Measurements from ENCODE around the gene CTDSPL. TPM values are rescaled to one million over a fixed set of nuclear protein-coding genes. Genes with fewer than 3 reads are reported as not detected.

Gene CTDSPL
- total and polyA plus RNA-seq, 2 experiments from 2014 or later, result 29.2 to 33.7 TPM

DNA sequence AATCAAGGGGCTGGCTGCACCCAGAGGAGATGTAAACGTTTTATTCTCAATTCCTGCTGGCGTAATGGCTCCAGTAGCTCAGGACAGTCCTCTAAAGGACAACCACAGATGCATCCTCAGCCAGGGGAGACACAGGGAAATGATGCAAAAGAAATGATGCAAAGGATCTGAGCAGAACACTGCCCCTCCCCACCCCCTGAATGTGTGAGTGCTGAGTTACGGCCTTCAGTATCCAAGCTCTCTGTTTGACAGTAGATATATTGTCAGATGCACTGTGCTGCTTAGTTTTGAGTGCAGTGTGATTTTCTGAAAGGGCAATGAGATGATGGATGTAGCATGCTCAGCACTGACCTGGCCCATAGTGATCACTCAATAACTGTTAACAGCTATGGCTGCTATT lies 41.4 kb upstream of the CTDSPL start:
- no peaks in the 10 kb centered on the region for H3K79me2 ChIP-seq
- H3K4me3 ChIP-seq, result no peak overlapping the region
- H3K9me2 ChIP-seq (replicated peaks; ENCODE audit: insufficient read depth), result no peaks in the 10 kb centered on the region
- H3K27ac ChIP-seq, result no peak overlapping the region
- WGBS (ENCODE audit: low lambda C conversion rate, missing lambda C conversion rate), result 80% methylated on average over 3 of the region's 3 CpGs
- no peak overlapping the region for H3K4me2 ChIP-seq
- no peak for TF ChIP-seq EZH2 (IDR thresholded peaks at IDR 0.05; ENCODE audit: borderline replicate concordance)
- TF ChIP-seq EZH2phosphoT487 (IDR thresholded peaks at IDR 0.05; ENCODE audit: low read depth, severe bottlenecking, unreplicated experiment), result no peak
- TF ChIP-seq, protein P1, sequence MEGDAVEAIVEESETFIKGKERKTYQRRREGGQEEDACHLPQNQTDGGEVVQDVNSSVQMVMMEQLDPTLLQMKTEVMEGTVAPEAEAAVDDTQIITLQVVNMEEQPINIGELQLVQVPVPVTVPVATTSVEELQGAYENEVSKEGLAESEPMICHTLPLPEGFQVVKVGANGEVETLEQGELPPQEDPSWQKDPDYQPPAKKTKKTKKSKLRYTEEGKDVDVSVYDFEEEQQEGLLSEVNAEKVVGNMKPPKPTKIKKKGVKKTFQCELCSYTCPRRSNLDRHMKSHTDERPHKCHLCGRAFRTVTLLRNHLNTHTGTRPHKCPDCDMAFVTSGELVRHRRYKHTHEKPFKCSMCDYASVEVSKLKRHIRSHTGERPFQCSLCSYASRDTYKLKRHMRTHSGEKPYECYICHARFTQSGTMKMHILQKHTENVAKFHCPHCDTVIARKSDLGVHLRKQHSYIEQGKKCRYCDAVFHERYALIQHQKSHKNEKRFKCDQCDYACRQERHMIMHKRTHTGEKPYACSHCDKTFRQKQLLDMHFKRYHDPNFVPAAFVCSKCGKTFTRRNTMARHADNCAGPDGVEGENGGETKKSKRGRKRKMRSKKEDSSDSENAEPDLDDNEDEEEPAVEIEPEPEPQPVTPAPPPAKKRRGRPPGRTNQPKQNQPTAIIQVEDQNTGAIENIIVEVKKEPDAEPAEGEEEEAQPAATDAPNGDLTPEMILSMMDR (IDR thresholded peaks at IDR 0.05; ENCODE audit: poor library complexity), result no peak
- H3K4me1 ChIP-seq (ENCODE audit: insufficient read depth), result no peaks in the 10 kb centered on the region
- H3K9me3 ChIP-seq (ENCODE audit: low read depth), result no peaks in the 10 kb centered on the region
- no peaks in the 10 kb centered on the region for H4K20me1 ChIP-seq (ENCODE audit: insufficient read depth, poor library complexity, severe bottlenecking)
- no peak for DNase-seq (ENCODE audit: low spot score)
- H2AFZ ChIP-seq, result no peak overlapping the region
- H3K27me3 ChIP-seq, result no peaks in the 10 kb centered on the region
- H3K36me3 ChIP-seq (replicated peaks; ENCODE audit: insufficient read depth, low read depth), result no peaks in the 10 kb centered on the region

DNA sequence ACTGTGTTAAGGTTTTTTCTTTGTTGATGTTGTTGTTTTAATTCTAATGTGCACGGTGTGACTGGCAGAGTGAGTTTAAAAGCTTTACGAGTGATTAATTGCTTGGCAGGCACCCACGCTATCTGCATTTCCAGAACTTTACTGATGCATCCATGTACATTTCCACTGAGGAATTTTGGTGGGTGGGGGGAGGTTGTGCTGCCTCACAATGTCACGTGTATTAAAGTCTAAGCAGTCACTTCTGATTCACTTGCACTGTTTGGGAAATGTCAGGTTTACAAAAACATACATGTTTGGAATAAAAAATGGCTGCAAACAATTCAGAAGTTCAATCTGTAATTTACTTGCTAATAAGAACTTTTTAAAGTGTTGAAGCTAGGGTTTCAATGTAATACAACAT lies 38.5 kb upstream of the CTDSPL start:
- Histone ChIP-seq H3K9me2 (replicated peaks; ENCODE audit: insufficient read depth) (no peaks in the 10 kb centered on the region), H3K9me3 (ENCODE audit: low read depth) (no peaks in the 10 kb centered on the region), H3K79me2 (no peaks in the 10 kb centered on the region), H3K4me3 (no peak overlapping the region), H3K4me2 (no peak overlapping the region), H3K36me3 (replicated peaks; ENCODE audit: insufficient read depth, low read depth) (no peaks in the 10 kb centered on the region), H2AFZ (no peak overlapping the region), H4K20me1 (ENCODE audit: insufficient read depth, poor library complexity, severe bottlenecking) (no peaks in the 10 kb centered on the region), H3K27me3 (no peaks in the 10 kb centered on the region), H3K27ac (no peak overlapping the region), H3K4me1 (ENCODE audit: insufficient read depth) (no peaks in the 10 kb centered on the region)
- no peak for DNase-seq (ENCODE audit: low spot score)
- WGBS (ENCODE audit: low lambda C conversion rate, missing lambda C conversion rate), result 84% methylated on average over 4 of the region's 4 CpGs
- no peak for TF ChIP-seq EZH2 (IDR thresholded peaks at IDR 0.05; ENCODE audit: borderline replicate concordance)
- TF ChIP-seq, protein P1 (IDR thresholded peaks at IDR 0.05; ENCODE audit: poor library complexity), result no peak
- no peak for TF ChIP-seq EZH2phosphoT487 (IDR thresholded peaks at IDR 0.05; ENCODE audit: low read depth, severe bottlenecking, unreplicated experiment)

DNA sequence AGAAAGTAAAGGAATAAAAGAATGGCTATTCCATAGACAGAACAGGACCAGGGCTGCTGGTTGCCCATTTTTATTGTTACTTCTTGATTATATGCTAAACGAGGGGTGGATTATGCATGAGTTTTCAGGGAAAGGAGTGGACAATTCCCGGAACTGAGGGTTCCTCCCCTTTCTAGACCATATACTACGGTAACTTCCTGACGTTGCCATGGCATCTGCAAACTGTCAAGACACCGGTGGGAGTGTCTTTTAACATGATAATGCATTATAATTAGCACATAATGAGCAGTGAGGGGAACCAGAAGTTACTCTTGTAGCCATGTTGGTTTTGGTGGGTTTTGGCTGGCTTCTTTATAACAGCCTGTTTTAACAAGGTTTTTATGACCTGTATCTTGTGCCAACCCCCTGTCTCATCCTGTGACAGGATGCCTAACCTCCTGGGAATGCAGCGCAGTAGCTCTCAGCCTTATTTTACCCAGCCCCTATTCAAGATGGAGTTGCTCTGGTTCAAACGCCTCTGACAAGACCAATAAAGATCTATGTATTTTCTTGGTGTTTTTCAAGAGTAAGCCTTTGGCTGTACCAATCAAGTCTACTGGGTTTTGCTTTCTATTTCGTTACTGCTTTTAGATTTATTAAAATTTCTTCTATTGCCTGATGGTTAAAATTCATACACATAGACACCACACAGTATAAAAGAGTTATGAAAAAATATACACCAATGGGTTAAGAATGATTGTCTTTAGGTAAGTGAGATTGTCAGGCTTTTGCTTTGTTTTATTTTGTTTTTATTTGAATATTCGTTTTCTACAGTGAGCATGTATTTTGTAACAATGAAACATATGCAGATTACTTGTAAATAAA lies 37.4 kb upstream of the CTDSPL start:
- Histone ChIP-seq H2AFZ (no peak overlapping the region), H3K4me3 (no peak overlapping the region), H3K79me2 (no peaks in the 10 kb centered on the region), H3K4me1 (ENCODE audit: insufficient read depth) (no peaks in the 10 kb centered on the region), H3K27me3 (no peaks in the 10 kb centered on the region), H3K9me2 (replicated peaks; ENCODE audit: insufficient read depth) (no peaks in the 10 kb centered on the region), H3K9me3 (ENCODE audit: low read depth) (no peaks in the 10 kb centered on the region), H4K20me1 (ENCODE audit: insufficient read depth, poor library complexity, severe bottlenecking) (no peaks in the 10 kb centered on the region), H3K36me3 (replicated peaks; ENCODE audit: insufficient read depth, low read depth) (no peaks in the 10 kb centered on the region), H3K4me2 (no peak overlapping the region), H3K27ac (no peak overlapping the region)
- WGBS (ENCODE audit: low lambda C conversion rate, missing lambda C conversion rate), result 85% methylated on average over 9 of the region's 9 CpGs
- TF ChIP-seq EZH2 (IDR thresholded peaks at IDR 0.05; ENCODE audit: borderline replicate concordance), result no peak
- TF ChIP-seq, protein P1 (IDR thresholded peaks at IDR 0.05; ENCODE audit: poor library complexity), result no peak
- no peak for TF ChIP-seq EZH2phosphoT487 (IDR thresholded peaks at IDR 0.05; ENCODE audit: low read depth, severe bottlenecking, unreplicated experiment)
- DNase-seq (ENCODE audit: low spot score), result no peak
